Lower leg skin (tissue), 4 donors: ENCODE results near the gene GRIP2. TPM values are rescaled to one million over a fixed set of nuclear protein-coding genes. Genes with fewer than 3 reads are reported as not detected.

Source experiments
- DNase-seq, 2 donors: peaks; one replicate each; pipeline ENCODE4 v3.0.0-alpha.2; 2019; ENCODE audit warnings: low spot score in 2 of 2
- H3K4me3 ChIP-seq: fragments of 200-600 bp; sonication (generic); 2 replicates; pipeline ENCODE4 v1.5.1; 2017; ENCODE audit warnings: mild to moderate bottlenecking, low read depth; ENCODE audit not compliant: poor library complexity, severe bottlenecking
- CTCF ChIP-seq, 3 donors: fragments of 450-650 bp; IDR thresholded peaks; one replicate each; pipeline ENCODE4 v1.5.1; 2016; ENCODE audit warnings: antibody characterized with exemption in 3 of 3, mild to moderate bottlenecking in 3 of 3, moderate library complexity in 2 of 3
- POLR2A ChIP-seq, 2 donors: fragments of 450-650 bp; IDR thresholded peaks; one replicate each; pipeline ENCODE4 v1.6.1; 2016 to 2017; ENCODE audit warnings: antibody characterized with exemption in 2 of 2, mild to moderate bottlenecking in 1 of 2, moderate library complexity in 1 of 2
- WGBS, 2 donors: methylation state at CpG; one replicate each; pipeline ENCODE4 v1.1.5; 2018; 5-methylcytosine and 5-hydroxymethylcytosine counted together
- intact Hi-C: fragments of 100-400 bp; cut with DNase I; formaldehyde crosslinking; loops from one replicate; pipeline ENCODE4 v1.15.0; 2023; ENCODE audit warnings: low total_unique reads
- total RNA-seq, 4 donors: library from RNA; depleted of rRNA; stranded (reverse); fragments of >200 nt; gene quantifications; one replicate each; pipeline ENCODE4 v1.1.0, GENCODE V29; 2016

GRIP2 gene
- 1 to 10 TPM in 3 of 4 donors, under 1 TPM in 1; 0.89 to 5.2 (median 2.3) TPM for total RNA-seq

- TF ChIP-seq POLR2A (IDR thresholded peaks at IDR 0.05), result no peak
- no peak for TF ChIP-seq CTCF (IDR thresholded peaks at IDR 0.05)
- no peak for DNase-seq
- H3K4me3 ChIP-seq, result no peak within 1 kb of the TSS
- intact Hi-C loops, result no loop called here
- WGBS, 2 donors, result 51 to 52% methylated on average over 10 to 14 of the region's 14 CpGs
These were observed at the start of gene GRIP2 for GRCh38 chr3:14539742-14540491. Gene GRIP2, minus strand, starts transcription at chr3:14540342. Its CDS starts 34 bp downstream, at chr3:14540308.

- DNase-seq, result no peak
- intact Hi-C loops, result no loop called here
- 74 to 78% methylated on average over 6 of the region's 6 CpGs for WGBS, 2 donors
These were observed 48.4 kb upstream of the GRIP2 start for GRCh38 chr3:14588425-14589112.

GRCh38 chr3:14587740-14588360, 47.7 kb upstream of the GRIP2 start:
- DNase-seq, result no peak
- intact Hi-C loops, result no loop called here
- 52 to 64% methylated on average over 4 of the region's 4 CpGs for WGBS, 2 donors
- no peak overlapping the region for H3K4me3 ChIP-seq
- no peak for TF ChIP-seq POLR2A (IDR thresholded peaks at IDR 0.05)

More at GRCh38 chr3:14588425-14589112, 48.4 kb upstream of the GRIP2 start:
- no peak overlapping the region for H3K4me3 ChIP-seq
- no peak for TF ChIP-seq POLR2A (IDR thresholded peaks at IDR 0.05)
- TF ChIP-seq CTCF (IDR thresholded peaks at IDR 0.05), result no peak

- 67 to 70% methylated on average over 2 of the region's 2 CpGs for WGBS, 2 donors
- no peak overlapping the region for H3K4me3 ChIP-seq
- TF ChIP-seq POLR2A (IDR thresholded peaks at IDR 0.05) (no peak), CTCF (IDR thresholded peaks at IDR 0.05) (no peak)
- intact Hi-C loops, result no loop called here
- no peak for DNase-seq
These were observed 46.5 kb upstream of the GRIP2 start for GRCh38 chr3:14586611-14587010.

GRCh38 chr3:14583548-14584091, 43.5 kb upstream of the GRIP2 start:
- intact Hi-C loops, result no loop called here
- 51 to 54% methylated on average over 5 of the region's 5 CpGs for WGBS, 2 donors
- no peak for DNase-seq
- TF ChIP-seq CTCF (IDR thresholded peaks at IDR 0.05), result no peak
- no peak for TF ChIP-seq POLR2A (IDR thresholded peaks at IDR 0.05)
- H3K4me3 ChIP-seq, result no peak overlapping the region

GRCh38 chr3:14582045-14582410, 41.9 kb upstream of the GRIP2 start:
- WGBS, 2 donors, result 69 to 71% methylated on average over 4 of the region's 4 CpGs
- no peak for DNase-seq
- intact Hi-C loops, result no loop called here
- no peak for TF ChIP-seq POLR2A (IDR thresholded peaks at IDR 0.05)
- no peak for TF ChIP-seq CTCF (IDR thresholded peaks at IDR 0.05)
- H3K4me3 ChIP-seq, result no peak overlapping the region
